Measurements from ENCODE around the gene CUL9.

CUL9 gene

GRCh38 chr6:43185391-43185985 lies 3.5 kb downstream of the CUL9 start:
- no peak for DNase-seq (ENCODE audit: low read depth in 1 of 2, low spot score in 1 of 2)
- no peak overlapping the region for H3K4me3 ChIP-seq (replicated peaks; ENCODE audit: insufficient read depth, low read length)
- no peak overlapping the region for H3K27ac ChIP-seq (replicated peaks)
- H3K27me3 ChIP-seq (ENCODE audit: insufficient read depth, poor library complexity, severe bottlenecking): no peaks in the 10 kb centered on the region
- no peak for TF ChIP-seq CTCF (IDR thresholded peaks at IDR 0.05; ENCODE audit: insufficient read depth, low read length)
- TF ChIP-seq POLR2AphosphoS5 (IDR thresholded peaks at IDR 0.05; ENCODE audit: low read depth): no peak
- no peak for TF ChIP-seq REST (IDR thresholded peaks at IDR 0.05; ENCODE audit: insufficient replicate concordance, low read depth)
- TF ChIP-seq SPI1 (IDR thresholded peaks at IDR 0.05; ENCODE audit: borderline replicate concordance, low read depth): no peak
- TF ChIP-seq GABPA (IDR thresholded peaks at IDR 0.05; ENCODE audit: low read depth): no peak

- H3K4me3 ChIP-seq (replicated peaks; ENCODE audit: insufficient read depth, low read length): no peak overlapping the region
- TF ChIP-seq REST (IDR thresholded peaks at IDR 0.05; ENCODE audit: insufficient replicate concordance, low read depth) (no peak), POLR2AphosphoS5 (IDR thresholded peaks at IDR 0.05; ENCODE audit: low read depth) (no peak), SPI1 (IDR thresholded peaks at IDR 0.05; ENCODE audit: borderline replicate concordance, low read depth) (no peak), CTCF (IDR thresholded peaks at IDR 0.05; ENCODE audit: insufficient read depth, low read length) (no peak), GABPA (IDR thresholded peaks at IDR 0.05; ENCODE audit: low read depth) (no peak)
- DNase-seq (ENCODE audit: low read depth in 1 of 2, low spot score in 1 of 2): no peak
- H3K27ac ChIP-seq (replicated peaks): no peak overlapping the region
- H3K27me3 ChIP-seq (ENCODE audit: insufficient read depth, poor library complexity, severe bottlenecking): no peaks in the 10 kb centered on the region
These were observed 4.0 kb downstream of the CUL9 start for GRCh38 chr6:43186019-43186418.

GRCh38 chr6:43186706-43187105 lies 4.7 kb downstream of the CUL9 start:
- TF ChIP-seq GABPA (IDR thresholded peaks at IDR 0.05; ENCODE audit: low read depth): no peak
- TF ChIP-seq POLR2AphosphoS5 (IDR thresholded peaks at IDR 0.05; ENCODE audit: low read depth): no peak
- TF ChIP-seq SPI1 (IDR thresholded peaks at IDR 0.05; ENCODE audit: borderline replicate concordance, low read depth): no peak
- TF ChIP-seq REST (IDR thresholded peaks at IDR 0.05; ENCODE audit: insufficient replicate concordance, low read depth): no peak
- no peak for TF ChIP-seq CTCF (IDR thresholded peaks at IDR 0.05; ENCODE audit: insufficient read depth, low read length)
- Histone ChIP-seq H3K27me3 (ENCODE audit: insufficient read depth, poor library complexity, severe bottlenecking) (no peaks in the 10 kb centered on the region), H3K4me3 (replicated peaks; ENCODE audit: insufficient read depth, low read length) (no peak overlapping the region), H3K27ac (replicated peaks) (no peak overlapping the region)
- DNase-seq (ENCODE audit: low read depth in 1 of 2, low spot score in 1 of 2): no peak

All from HL-60 (cell line).